HEK293 (cell line): ENCODE data around the gene PDE4D.
A peak's percentile ranks its signal among the peaks of the same experiment; 100 is the strongest.

Source experiments
- ZNF350 ChIP-seq: fragments of 450-650 bp; formaldehyde crosslinking; IDR thresholded peaks from 2 replicates; pipeline ENCODE4 v1.5.0; 2017; ENCODE audit warnings: missing biosample characterization, mild to moderate bottlenecking, missing genetic modification characterization
- ZNF747 ChIP-seq: fragments of 450-650 bp; formaldehyde crosslinking; IDR thresholded peaks from 2 replicates; pipeline ENCODE4 v1.5.1; 2016; ENCODE audit warnings: missing biosample characterization, missing genetic modification characterization
- TF ChIP-seq, protein P1 (sequence below): fragments of 450-650 bp; formaldehyde crosslinking; IDR thresholded peaks from 2 replicates; pipeline ENCODE4 v1.5.1; 2017; ENCODE audit warnings: missing biosample characterization, missing genetic modification characterization

DNA sequence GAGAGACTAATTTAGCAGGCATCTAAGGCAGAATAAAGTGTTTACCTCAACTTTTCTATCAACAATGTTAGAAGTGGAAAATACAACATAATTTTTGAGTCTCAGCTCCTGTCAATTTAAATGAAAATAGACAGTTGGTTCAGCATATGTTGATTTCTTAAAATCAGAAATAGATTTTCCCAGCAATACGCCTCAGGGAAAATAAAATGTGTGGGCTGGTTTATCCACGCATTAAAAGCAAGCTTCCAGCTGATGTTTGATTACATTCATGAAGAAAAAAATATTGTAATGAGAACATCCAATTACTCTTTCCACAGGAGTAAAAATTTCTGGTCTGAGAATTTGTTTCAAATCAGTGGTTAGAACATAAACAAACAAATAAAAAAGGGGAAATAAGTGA lies 166.3 kb downstream of the PDE4D start:
- TF ChIP-seq ZNF747 (tag by site-specific recombination) (no peak), ZNF350 (tag by site-specific recombination) (no peak)
- TF ChIP-seq, protein P1, sequence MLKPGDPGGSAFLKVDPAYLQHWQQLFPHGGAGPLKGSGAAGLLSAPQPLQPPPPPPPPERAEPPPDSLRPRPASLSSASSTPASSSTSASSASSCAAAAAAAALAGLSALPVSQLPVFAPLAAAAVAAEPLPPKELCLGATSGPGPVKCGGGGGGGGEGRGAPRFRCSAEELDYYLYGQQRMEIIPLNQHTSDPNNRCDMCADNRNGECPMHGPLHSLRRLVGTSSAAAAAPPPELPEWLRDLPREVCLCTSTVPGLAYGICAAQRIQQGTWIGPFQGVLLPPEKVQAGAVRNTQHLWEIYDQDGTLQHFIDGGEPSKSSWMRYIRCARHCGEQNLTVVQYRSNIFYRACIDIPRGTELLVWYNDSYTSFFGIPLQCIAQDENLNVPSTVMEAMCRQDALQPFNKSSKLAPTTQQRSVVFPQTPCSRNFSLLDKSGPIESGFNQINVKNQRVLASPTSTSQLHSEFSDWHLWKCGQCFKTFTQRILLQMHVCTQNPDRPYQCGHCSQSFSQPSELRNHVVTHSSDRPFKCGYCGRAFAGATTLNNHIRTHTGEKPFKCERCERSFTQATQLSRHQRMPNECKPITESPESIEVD (tag by site-specific recombination) = peak; percentile 25; the same call in 1 of the 2 replicates
